Stimulated activated CD8-positive, alpha-beta memory T cell treated with anti-CD3 and anti-CD28 coated beads, Interleukin-15, amount 100 ng/mL, for 4 hours (primary cell): Measurements from ENCODE around the gene MAPKAP1.

Source experiments
- DNase-seq, 2 donors: peaks; one replicate each; pipeline ENCODE4 v3.0.0-alpha.2; 2020; ENCODE audit warnings: low read depth in 2 of 2

Gene MAPKAP1

GRCh38 chr9:125642311-125642710, 64.7 kb downstream of the MAPKAP1 start:
- no peak for DNase-seq

- no peak for DNase-seq
These were observed 68.0 kb downstream of the MAPKAP1 start for GRCh38 chr9:125639057-125639456.

- DNase-seq: no peak
These were observed 68.6 kb downstream of the MAPKAP1 start for GRCh38 chr9:125638239-125639045.

GRCh38 chr9:125637241-125637640, 69.8 kb downstream of the MAPKAP1 start:
- DNase-seq: no peak

GRCh38 chr9:125635888-125636287, 71.1 kb downstream of the MAPKAP1 start:
- DNase-seq: no peak

GRCh38 chr9:125634040-125634717, 72.8 kb downstream of the MAPKAP1 start:
- no peak for DNase-seq

- DNase-seq: no peak
These were observed 73.8 kb downstream of the MAPKAP1 start for GRCh38 chr9:125633116-125633745.

GRCh38 chr9:125632321-125633115, 74.5 kb downstream of the MAPKAP1 start:
- no peak for DNase-seq

GRCh38 chr9:125631391-125632085, 75.5 kb downstream of the MAPKAP1 start:
- DNase-seq: no peak

- no peak for DNase-seq
These were observed 76.6 kb downstream of the MAPKAP1 start for GRCh38 chr9:125630436-125630835.

- DNase-seq: no peak
These were observed 77.6 kb downstream of the MAPKAP1 start for GRCh38 chr9:125629446-125629845.

GRCh38 chr9:125626187-125626586, 80.8 kb downstream of the MAPKAP1 start:
- no peak for DNase-seq

- no peak for DNase-seq
These were observed 85.8 kb downstream of the MAPKAP1 start for GRCh38 chr9:125621170-125621569.

GRCh38 chr9:125620216-125620615, 86.8 kb downstream of the MAPKAP1 start:
- no peak for DNase-seq

- no peak for DNase-seq
These were observed 89.9 kb downstream of the MAPKAP1 start for GRCh38 chr9:125617087-125617486.

GRCh38 chr9:125613141-125613540, 93.9 kb downstream of the MAPKAP1 start:
- no peak for DNase-seq

GRCh38 chr9:125612616-125613015, 94.4 kb downstream of the MAPKAP1 start:
- DNase-seq: no peak

GRCh38 chr9:125611121-125611765, 95.8 kb downstream of the MAPKAP1 start:
- DNase-seq: no peak

- DNase-seq: no peak
These were observed 97.3 kb downstream of the MAPKAP1 start for GRCh38 chr9:125609744-125610143.

GRCh38 chr9:125608489-125609224, 98.4 kb downstream of the MAPKAP1 start:
- no peak for DNase-seq
